Calu3 (cell line): ENCODE data around the gene DOCK3. TPM values are rescaled to one million over a fixed set of nuclear protein-coding genes. Genes with fewer than 3 reads are reported as not detected.

Experiments used
- BruUV-seq: library from RNA; stranded (reverse); fragments of 400-500 nt; replicated peaks from 2 replicates; lab custom pipeline; 2021; lab: Mats Ljungman, UMichigan
- CTCF ChIA-PET: fragments of 300-600 bp; sonication (Branson Sonifier 250); formaldehyde crosslinking; loops from one replicate; lab custom pipeline; 2022; ENCODE audit warnings: antibody characterized with exemption; lab: Charles Lee
- DNase-seq: peaks from one replicate; pipeline ENCODE4 v3.0.0; 2022
- H3K27ac Mint-ChIP-seq: one replicate; pipeline ENCODE4 v1.8.0; 2022; ENCODE audit warnings: mixed read lengths; ENCODE audit not compliant: unreplicated experiment
- H3K27me3 Mint-ChIP-seq: one replicate; pipeline ENCODE4 v1.8.0; 2022; ENCODE audit warnings: mixed read lengths; ENCODE audit not compliant: unreplicated experiment
- H3K36me3 Mint-ChIP-seq: one replicate; pipeline ENCODE4 v1.8.0; 2022; ENCODE audit warnings: mild to moderate bottlenecking, moderate library complexity, mixed read lengths; ENCODE audit not compliant: insufficient read depth, unreplicated experiment
- H3K4me1 Mint-ChIP-seq: one replicate; pipeline ENCODE4 v1.8.0; 2022; ENCODE audit warnings: mild to moderate bottlenecking, low read depth, mixed read lengths; ENCODE audit not compliant: unreplicated experiment
- H3K4me3 Mint-ChIP-seq: one replicate; pipeline ENCODE4 v1.8.0; 2022; ENCODE audit warnings: mild to moderate bottlenecking, low read depth, moderate library complexity, mixed read lengths; ENCODE audit not compliant: unreplicated experiment
- H3K9me3 Mint-ChIP-seq: one replicate; pipeline ENCODE4 v1.8.0; 2022; ENCODE audit warnings: low read depth, mixed read lengths; ENCODE audit not compliant: unreplicated experiment
- CTCF ChIP-seq: fragments of 200-600 bp; IDR thresholded peaks from one replicate; pipeline ENCODE4 v1.8.0; 2022; ENCODE audit warnings: antibody characterized with exemption; ENCODE audit not compliant: unreplicated experiment
- intact Hi-C: fragments of 100-400 bp; cut with micrococcal nuclease; formaldehyde crosslinking; loops from one replicate; pipeline ENCODE4 v1.10.0; 2022; ENCODE audit not compliant: unreplicated experiment
- total RNA-seq: library from RNA; stranded (reverse); gene quantifications from 2 replicates; pipeline ENCODE4 v1.2.3, GENCODE V29; 2022

DOCK3 gene
- total RNA-seq, 1 experiment from 2014 or later: 0.19 TPM

- Mint-ChIP-seq H3K27me3 (peaks cover 47% of the 10 kb centered on the region), H3K4me1 (no peaks in the 10 kb centered on the region), H3K36me3 (no peaks in the 10 kb centered on the region), H3K9me3 (peaks cover 3% of the 10 kb centered on the region), H3K27ac (no peak overlapping the region), H3K4me3 (no peak overlapping the region)
- intact Hi-C loops: no loop called here
- no TSS peak for BruUV-seq
- no peak for TF ChIP-seq CTCF
- no peak for DNase-seq
- CTCF ChIA-PET: no interaction called here
These were observed 20.3 kb downstream of the DOCK3 start for GRCh38 chr3:50695031-50695430.

GRCh38 chr3:50696276-50696675 lies 21.5 kb downstream of the DOCK3 start:
- Mint-ChIP-seq H3K4me1 (no peaks in the 10 kb centered on the region), H3K4me3 (no peak overlapping the region), H3K9me3 (peaks cover 3% of the 10 kb centered on the region), H3K27me3 (peaks cover 55% of the 10 kb centered on the region), H3K36me3 (no peaks in the 10 kb centered on the region), H3K27ac (no peak overlapping the region)
- intact Hi-C loops: no loop called here
- DNase-seq: no peak
- CTCF ChIA-PET: no interaction called here
- no peak for TF ChIP-seq CTCF
- no TSS peak for BruUV-seq

- no peak overlapping the region for H3K4me3 Mint-ChIP-seq
- no peaks in the 10 kb centered on the region for H3K4me1 Mint-ChIP-seq
- CTCF ChIA-PET: no interaction called here
- H3K36me3 Mint-ChIP-seq: no peaks in the 10 kb centered on the region
- intact Hi-C loops: no loop called here
- BruUV-seq: no TSS peak
- peaks cover 3% of the 10 kb centered on the region for H3K9me3 Mint-ChIP-seq
- H3K27me3 Mint-ChIP-seq: peaks cover 56% of the 10 kb centered on the region
- TF ChIP-seq CTCF: no peak
- no peak for DNase-seq
- no peak overlapping the region for H3K27ac Mint-ChIP-seq
These were observed 23.5 kb downstream of the DOCK3 start for GRCh38 chr3:50698269-50698668.

- CTCF ChIA-PET: no interaction called here
- no peak overlapping the region for H3K4me3 Mint-ChIP-seq
- TF ChIP-seq CTCF: no peak
- no TSS peak for BruUV-seq
- no peak overlapping the region for H3K27ac Mint-ChIP-seq
- H3K36me3 Mint-ChIP-seq: no peaks in the 10 kb centered on the region
- no peak for DNase-seq
- intact Hi-C loops: no loop called here
- no peaks in the 10 kb centered on the region for H3K4me1 Mint-ChIP-seq
- no peaks in the 10 kb centered on the region for H3K9me3 Mint-ChIP-seq
- H3K27me3 Mint-ChIP-seq: peaks cover 16% of the 10 kb centered on the region
These were observed 33.9 kb downstream of the DOCK3 start for GRCh38 chr3:50708620-50709019.
